SW480 (cell line): ENCODE measurements around the gene WDR90.

Experiments
- DNase-seq: peaks from one replicate; pipeline ENCODE4 v3.0.0-alpha.2; 2016; ENCODE audit warnings: low spot score

WDR90 gene

DNA sequence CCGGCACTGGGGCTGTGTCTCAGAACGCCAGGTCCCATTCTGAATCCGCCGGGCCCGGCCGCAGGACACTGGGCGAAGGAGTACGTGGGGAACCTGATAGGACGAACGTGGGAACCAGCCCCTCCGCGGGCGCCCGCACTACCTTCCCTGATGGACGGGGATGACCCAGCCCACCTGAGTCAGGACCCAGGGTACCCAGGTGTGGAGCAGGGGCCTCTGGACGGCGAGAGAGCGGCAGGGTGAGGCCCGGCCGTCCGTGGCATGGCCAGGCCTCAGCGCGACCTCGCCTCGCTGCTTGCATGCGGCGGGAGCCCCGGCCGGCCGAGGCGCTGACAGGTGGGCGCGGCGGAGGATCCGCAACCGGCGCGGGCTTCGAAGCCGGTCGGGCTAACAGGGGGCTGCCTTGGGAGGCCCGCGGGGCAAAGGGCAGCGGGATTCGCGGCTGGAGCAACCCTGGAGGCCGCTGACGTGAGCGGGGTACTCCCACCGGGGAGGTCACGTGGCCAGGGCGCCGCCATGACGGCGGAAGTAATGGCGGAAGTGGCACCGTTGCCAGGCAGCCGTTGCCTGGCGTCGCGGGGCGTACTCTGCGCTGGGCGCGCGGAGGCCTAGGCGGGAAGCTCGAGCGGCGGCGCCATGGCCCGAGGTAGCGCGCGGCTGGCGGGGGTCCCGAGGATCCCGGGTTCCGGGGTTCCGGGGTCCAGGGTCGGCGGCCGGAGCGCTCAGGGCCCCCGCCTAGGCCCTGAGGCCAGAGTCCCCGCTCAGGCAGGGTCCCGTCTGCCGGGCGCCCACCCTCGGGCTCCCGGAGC is at the start of gene WDR90:
TSS of gene WDR90 (plus strand) at position 585 of the 809 bp plus-strand sequence. CDS start at position 637, 52 bp downstream.
- peak; percentile 89 for DNase-seq

- DNase-seq: no peak
Measured at GRCh38 chr16:600781-601180, 48.4 kb upstream of the WDR90 start.

GRCh38 chr16:603933-604332 is 45.2 kb upstream of the WDR90 start:
- DNase-seq: no peak

DNA sequence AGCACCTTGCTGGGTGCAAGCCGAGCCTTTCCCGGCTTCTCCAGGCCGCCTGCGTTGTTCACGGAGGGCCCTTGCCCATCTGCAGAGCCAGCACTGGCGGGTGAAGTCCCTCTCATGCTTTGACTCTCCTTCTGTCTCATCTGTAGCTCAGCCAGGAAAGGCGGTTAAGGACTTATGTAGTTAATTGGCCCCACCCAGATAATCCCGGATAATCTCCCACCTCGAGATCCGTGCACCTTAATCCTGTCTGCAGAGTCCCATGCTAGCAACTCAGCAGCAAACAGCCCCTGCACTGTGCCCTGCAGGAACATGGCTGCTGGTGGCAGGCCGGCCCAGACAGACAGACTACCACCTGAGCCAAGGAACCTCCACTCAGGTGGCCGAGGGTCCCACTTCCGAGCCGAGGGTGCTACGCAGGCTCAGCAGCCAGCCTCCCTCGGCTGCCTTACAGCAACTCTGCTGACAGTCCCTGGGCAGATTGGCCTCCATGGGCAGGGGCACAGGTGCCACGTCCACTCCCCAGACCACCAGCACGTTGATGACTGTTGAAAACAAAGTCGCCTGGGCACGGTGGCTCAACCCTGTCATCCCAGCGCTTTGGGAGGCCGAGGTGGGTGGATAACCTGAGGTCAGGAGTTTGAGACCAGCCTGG is 42.4 kb upstream of the WDR90 start:
- no peak for DNase-seq

- DNase-seq: no peak
Measured at GRCh38 chr16:608019-608418, 41.1 kb upstream of the WDR90 start.

GRCh38 chr16:609316-609715 is 39.8 kb upstream of the WDR90 start:
- no peak for DNase-seq

DNA sequence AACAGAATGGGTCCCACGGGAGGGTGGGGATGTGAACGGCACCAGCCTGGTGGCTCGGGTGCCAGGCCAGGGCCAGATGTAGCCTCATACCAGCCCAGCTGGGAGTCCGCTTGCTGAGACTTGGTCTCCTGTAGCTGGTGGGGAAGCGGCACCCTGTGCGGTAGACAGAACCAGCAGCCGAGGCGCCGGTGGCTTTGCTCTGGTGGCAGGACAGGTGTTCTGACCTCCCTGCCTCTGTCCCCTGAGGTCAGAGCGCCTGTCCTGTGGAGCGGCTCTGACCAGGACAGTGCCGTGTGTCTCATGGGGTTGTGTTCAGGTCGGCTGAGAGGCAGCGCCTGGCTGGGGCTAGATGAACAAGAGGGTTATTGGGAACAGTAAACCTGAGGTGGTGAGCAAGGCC is 39.2 kb upstream of the WDR90 start:
- no peak for DNase-seq

GRCh38 chr16:610513-611381 is 38.4 kb upstream of the WDR90 start:
- no peak for DNase-seq

- no peak for DNase-seq
Measured at GRCh38 chr16:615122-615521, 34.0 kb upstream of the WDR90 start.

DNA sequence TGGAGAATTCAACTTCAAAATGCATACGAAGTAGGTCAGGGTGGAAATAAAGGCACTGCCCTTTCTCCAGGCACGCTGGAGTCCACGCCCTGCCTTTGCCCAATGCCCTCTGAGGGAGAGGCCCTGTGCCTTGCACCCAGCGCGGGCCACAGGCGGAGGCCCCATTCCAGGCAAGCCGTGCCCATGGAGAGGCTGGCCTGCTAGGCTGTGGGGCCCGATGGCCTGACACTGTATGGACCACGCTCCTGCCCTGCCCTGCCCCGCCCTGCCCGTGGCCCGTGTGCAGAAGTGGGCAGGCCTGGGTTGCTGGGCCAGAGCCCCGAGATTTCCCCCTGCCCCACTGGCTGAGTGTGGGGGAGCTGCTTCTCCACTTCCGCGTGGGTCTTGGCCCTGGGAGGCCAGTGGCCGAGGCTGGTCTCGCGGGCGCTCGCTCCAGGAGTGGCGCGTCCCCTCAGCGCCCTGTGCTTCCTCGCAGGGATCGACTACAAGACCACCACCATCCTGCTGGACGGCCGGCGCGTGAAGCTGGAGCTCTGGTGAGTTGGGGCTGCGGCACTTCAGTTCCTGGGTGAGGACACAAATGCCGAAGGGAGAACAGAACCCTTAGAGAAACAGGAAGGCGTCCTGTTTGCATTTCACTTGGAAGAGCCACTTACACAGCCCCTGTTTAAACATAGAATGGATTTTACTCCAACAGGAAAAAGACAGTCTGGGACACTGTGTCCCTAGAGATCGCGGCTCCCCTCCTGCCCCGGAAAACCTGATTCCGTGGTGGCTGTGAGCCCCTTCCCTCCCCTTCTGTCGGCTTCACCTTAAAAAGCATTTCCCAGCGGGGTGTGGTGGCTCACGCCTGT is 32.2 kb upstream of the WDR90 start:
- DNase-seq: no peak

DNA sequence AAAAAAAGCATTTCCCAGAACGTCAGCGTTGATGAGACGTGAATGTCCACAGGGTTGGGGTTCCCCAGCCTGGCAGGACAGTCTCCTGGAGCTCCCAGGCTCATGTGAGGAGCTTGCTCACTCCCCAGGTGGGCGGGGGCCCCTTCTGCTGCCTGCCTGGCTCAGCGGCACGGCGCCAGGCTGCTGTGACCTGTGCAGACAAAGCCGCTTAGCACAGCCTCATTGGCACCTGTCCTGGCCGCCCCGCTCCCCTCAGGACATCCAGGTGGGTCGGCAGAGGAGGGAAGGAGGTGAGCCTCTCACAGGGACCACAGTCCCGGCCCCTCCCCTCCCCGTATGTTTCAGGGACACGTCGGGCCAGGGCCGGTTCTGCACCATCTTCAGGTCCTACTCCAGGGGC is 31.3 kb upstream of the WDR90 start:
- no peak for DNase-seq

DNA sequence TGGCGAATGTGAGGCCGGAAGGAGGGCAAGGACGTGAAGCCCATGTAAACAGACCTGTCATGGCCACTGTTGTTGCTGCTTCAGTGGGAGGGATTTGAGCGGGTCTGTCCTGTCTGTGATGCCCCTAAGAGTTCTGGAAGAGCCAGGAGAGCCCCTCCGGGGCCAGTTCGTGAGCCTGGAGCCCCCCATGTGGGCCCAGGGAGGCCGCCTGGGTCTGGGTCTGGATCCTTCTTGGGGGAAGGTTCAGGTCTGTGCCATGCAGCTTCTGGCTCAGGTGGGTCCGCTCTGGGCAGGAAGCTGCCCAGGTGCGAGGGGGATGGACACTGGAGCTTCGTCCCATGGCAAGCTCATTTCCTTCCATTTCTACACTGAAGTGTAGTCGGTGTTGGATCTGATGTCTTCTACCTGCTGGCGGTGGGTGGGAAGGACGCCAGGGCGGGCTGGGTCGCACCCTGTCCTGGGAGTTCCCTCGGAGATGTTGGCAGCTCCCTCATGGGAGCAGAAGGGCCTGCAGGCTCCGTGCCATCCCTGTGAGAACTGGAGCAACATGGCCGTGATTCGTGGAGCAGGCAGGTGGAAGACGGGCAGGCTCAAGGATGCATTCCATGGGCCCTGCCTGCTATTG is 29.6 kb upstream of the WDR90 start:
- no peak for DNase-seq

DNA sequence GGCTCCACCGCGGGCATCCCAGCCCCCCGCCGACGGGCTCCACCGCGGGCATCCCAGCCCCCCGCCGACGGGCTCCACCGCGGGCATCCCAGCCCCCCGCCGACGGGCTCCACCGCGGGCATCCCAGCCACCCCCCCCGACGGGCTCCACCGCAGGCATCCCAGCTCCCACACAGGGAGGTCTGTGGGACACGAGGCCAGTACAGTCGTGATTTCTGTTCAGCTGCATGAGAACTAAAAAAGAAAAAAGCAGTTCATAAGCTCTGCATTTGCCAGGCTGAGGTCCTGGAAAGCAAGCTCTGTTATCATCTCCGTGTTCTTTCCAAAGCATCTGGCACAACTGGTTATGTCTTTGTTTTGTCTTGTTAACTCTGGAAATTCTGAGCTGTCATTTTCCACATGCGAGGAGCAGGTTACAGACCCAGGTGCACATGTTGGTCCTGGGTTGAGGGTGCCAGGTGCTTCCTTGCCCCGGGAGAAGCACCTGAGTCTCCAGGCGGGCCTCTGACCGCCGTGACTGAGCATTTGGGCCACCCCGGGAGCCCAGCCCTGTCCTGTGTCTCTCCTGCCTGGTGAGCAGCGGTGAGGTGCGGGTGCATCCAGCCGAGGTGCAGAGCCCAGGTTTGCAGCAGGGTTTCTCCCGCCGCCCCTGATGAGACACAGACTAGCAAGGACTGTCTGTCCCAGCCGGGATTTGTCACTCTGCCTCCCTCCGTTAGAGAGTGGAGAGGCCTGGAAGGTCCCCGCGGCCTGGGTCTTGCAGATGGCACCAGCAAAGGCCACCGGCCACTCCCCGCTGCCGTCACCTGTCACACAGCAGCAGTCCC is 28.3 kb upstream of the WDR90 start:
- DNase-seq: no peak

- no peak for DNase-seq
Measured at GRCh38 chr16:621526-622105, 27.5 kb upstream of the WDR90 start.

DNA sequence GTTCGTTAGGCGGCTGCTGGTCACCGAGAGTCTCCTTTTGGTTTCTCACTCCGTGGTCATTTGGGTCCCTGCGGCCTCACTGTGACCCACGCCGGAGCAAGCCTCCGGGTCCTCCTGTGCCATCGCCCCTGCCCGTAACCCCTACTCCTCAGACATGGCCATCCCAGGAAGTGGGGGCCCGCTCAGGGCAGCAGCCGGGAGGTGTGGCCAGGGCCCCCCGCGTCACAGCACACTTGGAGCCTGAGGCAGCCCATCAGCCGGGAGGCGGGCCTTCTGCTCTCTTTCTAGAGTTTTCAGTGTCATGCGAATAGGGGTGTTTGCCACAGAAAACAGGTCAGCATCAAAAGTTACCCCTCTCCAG is 26.3 kb upstream of the WDR90 start:
- no peak for DNase-seq

DNA sequence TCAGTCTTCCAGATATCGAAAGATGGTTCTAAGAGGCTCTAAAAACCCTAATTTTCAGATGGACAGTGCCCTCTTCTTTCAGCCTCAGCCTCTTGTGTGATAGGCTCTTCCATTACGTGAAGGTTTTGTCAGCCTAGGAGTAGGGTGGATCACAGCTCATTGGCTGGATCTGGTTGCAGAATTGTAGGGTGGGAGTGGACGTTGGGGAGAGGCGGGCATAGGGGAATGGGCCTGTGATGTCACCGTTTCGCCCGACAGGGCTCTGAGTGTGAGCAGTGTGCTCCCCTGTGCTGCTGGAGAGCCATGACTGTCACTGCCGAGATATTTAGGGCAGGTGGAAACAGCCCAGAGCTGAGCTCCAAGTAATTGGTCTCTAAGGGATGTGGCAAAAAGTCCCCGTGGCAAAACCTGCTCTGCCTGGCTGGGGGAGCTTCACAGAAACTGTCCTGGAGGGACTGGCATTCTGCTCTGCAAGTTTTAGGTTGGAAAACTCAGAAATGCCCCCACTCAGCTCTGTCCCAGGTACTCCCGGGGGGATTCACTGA is 24.6 kb upstream of the WDR90 start:
- DNase-seq: no peak

- DNase-seq: no peak
Measured at GRCh38 chr16:625117-625976, 23.8 kb upstream of the WDR90 start.

DNA sequence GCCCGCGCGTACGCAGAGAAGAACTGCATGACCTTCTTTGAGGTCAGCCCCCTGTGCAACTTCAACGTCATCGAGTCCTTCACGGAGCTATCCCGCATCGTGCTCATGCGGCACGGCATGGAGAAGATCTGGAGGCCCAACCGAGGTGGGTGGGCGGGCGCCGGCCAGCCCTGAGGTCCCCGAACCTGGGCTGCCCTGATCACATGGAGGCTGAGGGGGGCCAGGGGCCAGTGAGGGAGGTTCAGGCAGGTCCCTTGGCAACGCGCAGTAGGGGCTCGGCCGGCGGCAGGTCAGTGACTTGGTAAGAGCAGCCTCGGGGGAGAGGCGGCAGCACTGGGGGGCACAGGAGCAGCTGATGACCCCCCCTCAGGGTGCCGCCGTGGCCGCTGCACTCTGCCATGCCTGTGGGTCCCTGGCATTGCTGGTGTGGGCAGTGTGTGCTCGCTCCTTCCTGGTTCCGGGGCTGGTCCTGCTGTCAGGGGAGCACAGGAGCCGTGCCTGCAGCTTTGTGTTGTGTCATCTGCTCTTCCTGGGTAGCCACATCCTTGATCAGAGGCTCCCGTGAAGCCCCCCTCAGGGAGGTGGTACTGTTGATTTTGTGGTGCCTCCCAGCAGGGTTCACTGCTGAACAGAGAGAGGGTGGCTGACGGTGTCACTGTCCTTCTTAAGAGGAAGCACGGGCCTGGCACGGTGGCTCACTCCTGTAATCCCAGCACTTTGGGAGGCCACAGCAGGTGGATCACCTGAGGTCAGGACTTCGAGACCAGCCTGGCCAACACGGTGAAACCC is 23.0 kb upstream of the WDR90 start:
- DNase-seq: no peak
